Hepatocyte (in vitro differentiated cells): Measurements from ENCODE around the gene UCP3. TPM values are rescaled to one million over a fixed set of nuclear protein-coding genes. Genes with fewer than 3 reads are reported as not detected.

Source experiments
- DNase-seq: peaks from one replicate; pipeline ENCODE4 v3.0.0-alpha.2; 2016; ENCODE audit warnings: low spot score
- H2AFZ ChIP-seq: fragments of 200-600 bp; sonication (generic); 2 replicates; pipeline ENCODE4 v1.6.0; 2016; ENCODE audit warnings: antibody characterized with exemption, mild to moderate bottlenecking
- H3K27ac ChIP-seq: fragments of 200-600 bp; sonication (generic); 2 replicates; pipeline ENCODE4 v1.5.1; 2016; ENCODE audit warnings: mild to moderate bottlenecking
- H3K27me3 ChIP-seq: fragments of 200-600 bp; sonication (generic); 2 replicates; pipeline ENCODE4 v1.6.1; 2016
- H3K36me3 ChIP-seq: fragments of 200-600 bp; sonication (generic); replicated peaks from 2 replicates; pipeline ENCODE4 v1.5.1; 2016; ENCODE audit warnings: low read depth; ENCODE audit not compliant: insufficient read depth
- H3K4me1 ChIP-seq: fragments of 200-600 bp; sonication (generic); 2 replicates; pipeline ENCODE4 v1.5.1; 2016; ENCODE audit warnings: mild to moderate bottlenecking, moderate library complexity; ENCODE audit not compliant: insufficient read depth
- H3K4me2 ChIP-seq: fragments of 200-600 bp; sonication (generic); 2 replicates; pipeline ENCODE4 v1.6.0; 2016
- H3K4me3 ChIP-seq: fragments of 200-600 bp; sonication (generic); 2 replicates; pipeline ENCODE4 v1.5.1; 2016; ENCODE audit warnings: mild to moderate bottlenecking
- H3K79me2 ChIP-seq: fragments of 200-600 bp; sonication (generic); 2 replicates; pipeline ENCODE4 v1.6.0; 2017; ENCODE audit warnings: mild to moderate bottlenecking
- H3K9me2 ChIP-seq: fragments of 200-600 bp; sonication (generic); replicated peaks from 2 replicates; pipeline ENCODE4 v1.6.0; 2017; ENCODE audit warnings: mild to moderate bottlenecking; ENCODE audit not compliant: insufficient read depth
- H3K9me3 ChIP-seq: fragments of 200-600 bp; sonication (generic); 2 replicates; pipeline ENCODE4 v1.5.1; 2016; ENCODE audit warnings: low read depth, mild to moderate bottlenecking
- H4K20me1 ChIP-seq: fragments of 200-600 bp; sonication (generic); 2 replicates; pipeline ENCODE4 v1.6.0; 2016; ENCODE audit warnings: mild to moderate bottlenecking; ENCODE audit not compliant: insufficient read depth, poor library complexity, severe bottlenecking
- CTCF ChIP-seq: fragments of 200-600 bp; sonication (generic); IDR thresholded peaks from 2 replicates; pipeline ENCODE4 v1.5.1; 2016; ENCODE audit warnings: antibody characterized with exemption, mild to moderate bottlenecking; ENCODE audit not compliant: poor library complexity
- EZH2 ChIP-seq: fragments of 200-600 bp; sonication (generic); IDR thresholded peaks from 2 replicates; pipeline ENCODE4 v1.6.1; 2016; ENCODE audit warnings: antibody characterized with exemption, mild to moderate bottlenecking, borderline replicate concordance
- EZH2phosphoT487 ChIP-seq: fragments of 200-600 bp; sonication (generic); IDR thresholded peaks from one replicate; pipeline ENCODE4 v1.6.1; 2018; ENCODE audit warnings: antibody characterized with exemption, mild to moderate bottlenecking, low read depth, moderate library complexity; ENCODE audit not compliant: unreplicated experiment, severe bottlenecking
- WGBS: methylation state at CpG from one replicate; pipeline ENCODE4 v1.1.6; 2016; ENCODE audit warnings: low lambda C conversion rate; ENCODE audit errors: missing lambda C conversion rate; 5-methylcytosine and 5-hydroxymethylcytosine counted together
- polyA plus RNA-seq: library from polyadenylated mRNA; unstranded; fragments of >200 nt; fragmentation: Nextera tagmentation; extraction: Ambion mirVana; gene quantifications from 2 replicates; pipeline ENCODE4 v1.2.1, GENCODE V29; 2016
- total RNA-seq: library from RNA; depleted of rRNA; stranded (reverse); fragments of >200 nt; gene quantifications from 2 replicates; pipeline ENCODE4 v1.2.3, GENCODE V29; 2014

The UCP3 gene
- total RNA-seq, result 0.36 and 0.80 TPM in 2 replicates
- not detected in 2 replicates for polyA plus RNA-seq

DNA sequence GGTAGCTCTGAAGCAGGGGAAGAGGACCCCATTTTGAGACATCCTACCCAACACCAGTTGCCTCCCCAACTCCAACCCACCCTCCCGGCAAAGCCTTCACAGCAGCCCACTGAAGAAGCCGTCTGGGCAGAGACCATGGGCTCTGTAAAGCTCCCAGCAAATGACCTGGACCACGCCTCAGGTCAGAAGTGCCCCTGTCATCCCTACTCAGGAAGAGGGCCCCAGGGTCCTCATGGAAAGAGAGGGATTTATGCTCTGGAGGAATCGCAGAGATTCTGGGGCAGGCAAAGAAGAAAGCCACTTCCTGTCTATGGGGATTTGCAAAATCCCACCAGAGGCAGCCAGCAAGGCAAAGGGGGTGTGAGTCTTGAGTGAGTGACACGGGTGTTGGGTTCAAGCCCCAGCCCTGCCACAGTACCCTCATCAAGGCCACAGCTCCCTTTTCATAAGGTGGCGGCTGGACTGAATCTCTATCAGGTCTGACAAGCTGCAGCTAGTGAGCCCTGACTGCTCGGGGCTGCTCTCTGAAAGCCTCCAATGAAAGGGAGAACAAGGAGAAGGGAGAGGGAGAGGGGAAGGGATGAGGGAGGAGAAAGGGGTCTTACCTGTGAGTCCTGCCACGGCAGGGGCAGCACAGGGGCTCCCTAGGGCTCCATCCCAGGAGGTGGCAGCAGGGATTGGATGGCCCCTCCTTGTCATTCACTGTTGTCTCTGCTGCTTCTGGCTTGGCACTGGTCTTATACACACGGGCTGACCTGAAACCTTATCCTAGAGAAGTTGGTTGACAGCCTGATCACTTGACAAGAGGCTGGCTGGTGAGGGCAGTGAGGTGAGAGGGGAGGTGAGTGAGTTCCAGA, at the start of gene UCP3:
Gene UCP3 (minus strand): TSS at position 713 of the 857 bp plus-strand sequence. CDS start 2,043 bp downstream, outside the sequence.
- no peaks in the 10 kb centered on the region for H3K27me3 ChIP-seq
- 78% methylated on average over 9 of the region's 9 CpGs for WGBS
- DNase-seq, result no peak
- H3K9me3 ChIP-seq, result no peaks in the 10 kb centered on the region
- H3K9me2 ChIP-seq, result no peaks in the 10 kb centered on the region
- no peaks in the 10 kb centered on the region for H3K4me1 ChIP-seq
- no peak within 1 kb of the TSS for H3K27ac ChIP-seq
- H3K79me2 ChIP-seq, result no peaks in the 10 kb centered on the region
- H3K4me3 ChIP-seq, result no peak within 1 kb of the TSS
- H3K4me2 ChIP-seq, result no peak within 1 kb of the TSS
- no peak within 1 kb of the TSS for H2AFZ ChIP-seq
- no peaks in the 10 kb centered on the region for H4K20me1 ChIP-seq
- TF ChIP-seq CTCF, result no peak
- no peaks in the 10 kb centered on the region for H3K36me3 ChIP-seq

- Histone ChIP-seq H3K9me2 (no peaks in the 10 kb centered on the region), H3K4me2 (no peak overlapping the region), H3K4me3 (no peak overlapping the region), H4K20me1 (no peaks in the 10 kb centered on the region), H3K36me3 (no peaks in the 10 kb centered on the region), H2AFZ (no peak overlapping the region), H3K79me2 (no peaks in the 10 kb centered on the region), H3K27me3 (no peaks in the 10 kb centered on the region), H3K4me1 (no peaks in the 10 kb centered on the region), H3K27ac (no peak overlapping the region), H3K9me3 (no peaks in the 10 kb centered on the region)
- whole genome bisulfite sequencing, result 84% methylated on average over 8 of the region's 8 CpGs
- no peak for TF ChIP-seq EZH2phosphoT487
- no peak for DNase-seq
These were observed 48.6 kb upstream of the UCP3 start for GRCh38 chr11:74057249-74058151.

GRCh38 chr11:74055938-74056337, 47.1 kb upstream of the UCP3 start:
- Histone ChIP-seq H3K4me2 (no peak overlapping the region), H3K4me1 (no peaks in the 10 kb centered on the region), H3K9me3 (no peaks in the 10 kb centered on the region), H4K20me1 (no peaks in the 10 kb centered on the region), H3K4me3 (no peak overlapping the region), H3K27me3 (no peaks in the 10 kb centered on the region), H2AFZ (no peak overlapping the region), H3K79me2 (no peaks in the 10 kb centered on the region), H3K36me3 (no peaks in the 10 kb centered on the region), H3K27ac (no peak overlapping the region), H3K9me2 (no peaks in the 10 kb centered on the region)
- TF ChIP-seq EZH2phosphoT487 (no peak), CTCF (no peak), EZH2 (no peak)
- DNase-seq, result no peak

GRCh38 chr11:74050465-74050864, 41.6 kb upstream of the UCP3 start:
- Histone ChIP-seq H3K9me3 (no peaks in the 10 kb centered on the region), H3K9me2 (no peaks in the 10 kb centered on the region), H3K4me3 (no peak overlapping the region), H2AFZ (no peak overlapping the region), H3K36me3 (no peaks in the 10 kb centered on the region), H3K79me2 (no peaks in the 10 kb centered on the region), H3K4me1 (no peaks in the 10 kb centered on the region), H3K27me3 (no peaks in the 10 kb centered on the region), H3K4me2 (no peak overlapping the region), H3K27ac (no peak overlapping the region), H4K20me1 (no peaks in the 10 kb centered on the region)
- no peak for DNase-seq
- no peak for TF ChIP-seq CTCF
- no peak for TF ChIP-seq EZH2phosphoT487
- no peak for TF ChIP-seq EZH2
- WGBS, result 94% methylated on average over 3 of the region's 3 CpGs
